Prostate gland (tissue), 2 donors: ENCODE measurements around the gene DCHS2.

Source experiments
- CTCF ChIP-seq, 4 experiments: fragments of 200-600 bp in 2 of 4; fragments of 450-650 bp in 2 of 4; sonication (generic) in 2 of 4; IDR thresholded peaks; 1 replicate in 3 of 4; 2 replicates in 1 of 4; pipeline ENCODE4 v1.5.1; 2016 to 2019; ENCODE audit warnings: antibody characterized with exemption in 4 of 4, mild to moderate bottlenecking in 2 of 4, moderate library complexity in 2 of 4
- POLR2A ChIP-seq: fragments of 450-650 bp; IDR thresholded peaks from one replicate; pipeline ENCODE4 v1.6.1; 2016; ENCODE audit warnings: antibody characterized with exemption, mild to moderate bottlenecking

GRCh38 chr4:154526151-154526550 is 34.6 kb upstream of the DCHS2 start:
- TF ChIP-seq CTCF (IDR thresholded peaks at IDR 0.05) (no peak), POLR2A (no peak)
